Activated naive CD8-positive, alpha-beta T cell (primary cell): ENCODE data around the gene SLC38A4.

ENCODE experiments used
- H3K27ac Mint-ChIP-seq: one replicate; pipeline ENCODE4 v1.8.0; 2021; ENCODE audit warnings: mixed read lengths
- H3K27me3 Mint-ChIP-seq: one replicate; pipeline ENCODE4 v1.8.0; 2021; ENCODE audit warnings: mixed read lengths
- H3K36me3 Mint-ChIP-seq: one replicate; pipeline ENCODE4 v1.8.0; 2021; ENCODE audit warnings: mixed read lengths
- H3K4me1 Mint-ChIP-seq: one replicate; pipeline ENCODE4 v1.8.0; 2021; ENCODE audit warnings: low read depth, mixed read lengths
- H3K4me3 Mint-ChIP-seq: one replicate; pipeline ENCODE4 v1.8.0; 2021; ENCODE audit warnings: mild to moderate bottlenecking, mixed read lengths
- H3K9me3 Mint-ChIP-seq: one replicate; pipeline ENCODE4 v1.8.0; 2021; ENCODE audit warnings: low read depth, mixed read lengths

Gene SLC38A4

DNA sequence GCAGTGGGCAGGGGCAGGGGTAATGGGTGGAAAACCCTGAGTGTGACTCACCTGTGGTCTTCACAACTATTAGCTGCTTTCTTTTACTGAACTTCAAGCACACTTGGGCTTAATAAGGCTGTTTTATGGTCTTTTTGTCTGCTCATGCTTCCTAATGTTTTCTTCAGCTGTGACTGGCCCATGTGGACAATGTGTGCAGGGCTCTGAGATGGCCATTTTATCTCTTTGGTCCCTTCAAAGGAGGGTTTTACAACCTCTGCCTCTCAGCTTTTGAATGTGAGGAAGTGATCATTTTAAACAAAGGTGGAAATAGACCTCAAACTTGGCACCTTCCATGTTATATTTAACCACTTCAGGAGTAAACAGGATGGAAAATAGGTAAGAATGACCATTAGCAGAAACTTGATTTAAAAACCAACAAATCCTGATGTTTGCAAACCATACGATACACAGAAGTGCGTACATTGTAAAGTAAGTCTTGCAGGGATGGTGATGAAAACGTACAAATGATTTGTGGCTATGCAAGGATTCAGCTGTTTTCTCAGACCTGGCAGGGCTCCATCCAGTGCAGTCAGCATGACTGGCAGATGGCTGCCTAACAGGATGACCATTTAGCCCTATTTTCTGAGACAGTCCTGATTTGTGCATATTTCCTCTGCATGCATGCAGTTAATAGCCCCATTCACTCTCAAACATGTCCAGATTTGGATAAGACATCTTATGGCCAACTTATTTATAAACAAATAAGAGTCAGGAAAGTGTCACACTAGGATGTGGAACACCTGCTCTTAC is 103.2 kb downstream of the SLC38A4 start:
- no peak overlapping the region for H3K4me3 Mint-ChIP-seq
- H3K36me3 Mint-ChIP-seq = no peaks in the 10 kb centered on the region
- H3K27me3 Mint-ChIP-seq = no peaks in the 10 kb centered on the region
- peaks cover 3% of the 10 kb centered on the region for H3K9me3 Mint-ChIP-seq
- H3K27ac Mint-ChIP-seq = no peak overlapping the region
- peaks cover 9% of the 10 kb centered on the region for H3K4me1 Mint-ChIP-seq

DNA sequence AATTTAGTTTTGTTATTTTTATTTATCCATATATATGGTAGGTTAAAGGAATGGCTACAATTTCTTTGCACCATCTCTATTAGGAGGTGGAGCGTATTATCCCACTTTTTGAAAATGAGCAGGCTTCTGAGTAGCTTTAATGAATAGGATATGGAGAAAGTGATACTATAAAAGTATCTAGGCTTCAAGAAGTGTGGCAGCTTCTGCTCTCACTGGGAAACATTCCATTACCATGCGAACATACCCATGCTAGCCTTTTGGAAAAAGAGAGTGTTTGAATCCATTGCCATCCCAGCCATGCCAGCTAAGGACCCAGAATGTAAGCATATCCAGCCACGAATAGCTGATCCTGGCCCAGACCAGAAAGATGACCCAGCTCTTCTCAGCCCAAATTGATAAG is 107.3 kb downstream of the SLC38A4 start:
- peaks cover 6% of the 10 kb centered on the region for H3K36me3 Mint-ChIP-seq
- no peaks in the 10 kb centered on the region for H3K4me1 Mint-ChIP-seq
- H3K27ac Mint-ChIP-seq = no peak overlapping the region
- peaks cover 11% of the 10 kb centered on the region for H3K9me3 Mint-ChIP-seq
- H3K4me3 Mint-ChIP-seq = no peak overlapping the region
- H3K27me3 Mint-ChIP-seq = no peaks in the 10 kb centered on the region

DNA sequence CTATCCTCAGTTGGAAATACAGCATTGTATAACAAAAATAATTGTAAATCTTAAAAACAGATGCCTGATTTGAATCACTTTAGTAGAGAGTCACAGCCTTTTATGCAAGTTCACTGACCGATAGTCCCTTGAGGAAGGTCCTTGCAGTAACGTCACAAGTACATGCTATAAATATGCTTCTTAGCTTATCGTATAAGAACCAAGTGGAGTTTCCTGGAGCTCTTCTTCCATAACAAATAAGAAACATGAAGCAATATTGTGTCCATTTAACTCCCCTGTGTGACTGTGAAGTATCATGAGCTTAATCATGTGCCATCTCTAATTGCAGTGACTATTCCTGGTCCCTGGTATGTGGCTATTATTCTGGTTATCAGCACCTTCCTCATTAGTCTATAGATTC is 107.9 kb downstream of the SLC38A4 start:
- Mint-ChIP-seq H3K9me3 (peaks cover 11% of the 10 kb centered on the region), H3K4me1 (no peaks in the 10 kb centered on the region), H3K4me3 (no peak overlapping the region), H3K36me3 (peaks cover 6% of the 10 kb centered on the region), H3K27ac (no peak overlapping the region), H3K27me3 (no peaks in the 10 kb centered on the region)

DNA sequence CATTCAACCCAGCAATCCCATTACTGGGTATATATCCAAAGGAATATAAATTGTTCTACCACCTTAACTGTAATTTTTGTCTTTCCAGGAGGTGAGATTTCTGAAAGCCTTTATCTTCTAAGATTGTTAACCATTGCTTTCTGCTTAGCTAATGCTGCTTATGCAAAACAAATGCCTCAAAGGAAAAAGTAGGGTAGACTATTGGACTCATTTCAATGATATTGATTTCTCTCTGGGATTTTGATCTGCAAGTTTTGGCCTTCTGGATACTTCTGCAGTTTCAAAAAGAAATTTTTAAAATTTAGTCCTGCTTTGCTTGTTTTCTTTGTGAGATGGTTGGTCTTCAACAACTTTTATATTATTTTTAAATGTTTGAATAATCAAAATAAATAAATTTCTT is 108.6 kb downstream of the SLC38A4 start:
- H3K27ac Mint-ChIP-seq = no peak overlapping the region
- H3K4me3 Mint-ChIP-seq = no peak overlapping the region
- H3K27me3 Mint-ChIP-seq = no peaks in the 10 kb centered on the region
- H3K9me3 Mint-ChIP-seq = peaks cover 11% of the 10 kb centered on the region
- no peaks in the 10 kb centered on the region for H3K4me1 Mint-ChIP-seq
- H3K36me3 Mint-ChIP-seq = peaks cover 6% of the 10 kb centered on the region
